EL (cell line): ENCODE data around the gene CHST1.

ENCODE experiments used
- DNase-seq: peaks from one replicate; pipeline ENCODE4 v3.0.0-alpha.2; 2016

Gene CHST1

DNA sequence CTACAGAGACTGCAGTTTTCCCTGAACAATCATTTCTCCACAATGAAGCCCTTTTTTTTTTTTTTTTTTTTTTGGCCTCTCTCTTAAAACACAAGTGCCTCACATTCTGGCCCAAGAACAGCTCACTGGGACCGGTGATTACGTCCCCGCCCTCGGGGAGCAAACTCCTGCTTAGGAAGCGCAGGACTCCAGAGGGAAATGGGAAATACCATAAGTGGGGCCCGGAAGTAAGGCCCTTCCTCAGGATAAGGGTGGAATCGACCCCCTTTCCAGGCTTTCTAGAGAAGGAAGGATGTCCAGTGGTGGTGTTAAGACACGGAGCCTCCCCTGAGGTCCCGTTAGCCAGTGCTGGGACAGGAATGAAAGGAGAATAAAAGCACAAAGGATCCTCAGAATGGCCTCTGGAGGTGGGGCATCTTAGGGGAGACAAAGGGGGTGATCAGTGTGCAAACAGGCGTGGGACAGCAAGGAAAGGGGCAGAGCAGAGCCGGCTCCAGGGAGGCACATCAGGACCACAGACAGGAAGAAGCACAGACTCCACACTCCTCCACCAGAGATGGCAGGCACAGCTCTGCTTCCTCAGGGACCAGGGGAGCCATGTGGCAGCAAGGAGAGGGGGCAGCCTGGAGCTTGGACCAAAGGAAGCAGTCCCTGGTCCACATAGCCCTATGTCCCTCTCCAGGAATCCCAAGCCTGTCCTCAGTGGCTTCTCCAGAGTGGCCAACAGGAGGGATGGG lies 61.3 kb downstream of the CHST1 start:
- no peak for DNase-seq

DNA sequence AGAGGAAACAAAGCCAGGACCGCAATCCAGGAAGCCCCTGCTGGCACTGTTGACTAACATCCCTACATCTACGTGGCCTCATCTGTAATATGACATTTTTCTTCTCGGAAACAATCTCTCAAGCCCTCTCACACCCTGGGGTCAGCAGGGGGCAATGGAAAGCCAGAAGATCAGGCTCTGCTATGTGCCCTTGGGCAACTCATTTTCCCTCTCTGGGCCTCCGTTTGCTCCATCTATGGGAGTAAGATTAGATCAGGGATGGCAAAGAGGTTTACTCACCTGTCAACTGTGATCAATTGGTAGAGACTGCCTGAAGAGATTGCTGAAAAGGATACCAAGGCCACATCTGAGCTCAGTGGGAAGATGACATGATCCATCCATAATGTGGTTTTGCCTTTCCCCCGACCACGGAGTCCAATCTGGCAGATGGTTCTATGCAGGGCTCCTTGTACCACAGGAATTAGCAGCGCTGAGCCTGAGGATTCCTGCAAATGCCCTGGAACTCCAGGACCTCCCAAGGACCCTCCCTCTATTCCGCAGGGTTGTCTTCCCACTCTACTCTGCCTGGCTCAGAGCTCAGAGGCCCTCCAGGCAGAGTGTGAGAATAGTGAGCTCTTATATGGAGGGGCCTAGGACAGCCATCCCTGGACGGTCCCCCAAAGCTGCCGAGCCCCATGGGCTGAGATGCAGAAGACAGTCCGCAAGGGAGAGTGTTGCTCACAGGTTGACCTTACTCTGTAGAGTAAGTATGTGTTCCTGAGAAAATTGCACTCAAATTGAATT lies 66.1 kb downstream of the CHST1 start:
- no peak for DNase-seq
